ENCODE data around the gene CAMK2D.

Gene CAMK2D

DNA sequence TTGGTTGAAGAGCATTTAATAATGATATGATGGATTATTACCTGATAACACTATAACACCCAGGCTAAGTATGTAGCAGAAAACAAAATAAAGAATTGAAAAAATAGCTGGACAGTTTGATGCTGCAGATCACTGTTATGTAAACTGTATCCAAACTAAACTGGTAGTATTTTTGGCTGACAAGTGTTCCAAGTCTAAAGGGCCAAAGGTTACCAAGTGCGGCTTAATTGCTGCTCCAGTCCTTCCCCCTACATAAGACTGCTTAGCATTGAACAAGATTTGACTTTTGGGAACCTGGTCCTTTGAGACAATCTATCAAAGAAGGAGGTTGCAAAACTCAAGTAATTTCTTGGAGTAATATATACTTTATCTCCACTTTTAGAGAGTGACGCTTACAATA is 249.6 kb downstream of the CAMK2D start:
- DNase-seq, result no peak

- no peak for DNase-seq
Measured at GRCh38 chr4:113509851-113510250, 251.7 kb downstream of the CAMK2D start.

- DNase-seq, result no peak
Measured at GRCh38 chr4:113505044-113505443, 256.5 kb downstream of the CAMK2D start.

DNA sequence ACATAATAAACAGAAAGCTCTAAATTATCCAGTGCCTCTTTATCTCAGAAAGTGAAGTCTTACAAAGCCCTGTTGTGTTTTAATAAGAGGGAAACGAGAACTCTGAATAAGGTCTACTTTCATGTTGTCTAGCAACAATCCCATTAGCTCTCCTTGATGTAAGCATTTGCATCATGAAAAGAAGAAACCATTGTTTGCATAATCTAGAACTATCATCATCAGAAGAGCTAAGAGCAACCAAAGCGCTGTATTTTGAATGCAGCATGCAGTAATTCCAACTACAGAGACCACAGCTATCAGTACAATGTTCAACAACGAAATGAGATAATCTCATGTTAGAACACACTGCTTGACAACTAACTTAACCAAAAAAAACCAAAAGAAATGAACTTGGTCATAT is 257.1 kb downstream of the CAMK2D start:
- no peak for DNase-seq

- DNase-seq, result no peak
Measured at GRCh38 chr4:113503691-113504090, 257.8 kb downstream of the CAMK2D start.

DNA sequence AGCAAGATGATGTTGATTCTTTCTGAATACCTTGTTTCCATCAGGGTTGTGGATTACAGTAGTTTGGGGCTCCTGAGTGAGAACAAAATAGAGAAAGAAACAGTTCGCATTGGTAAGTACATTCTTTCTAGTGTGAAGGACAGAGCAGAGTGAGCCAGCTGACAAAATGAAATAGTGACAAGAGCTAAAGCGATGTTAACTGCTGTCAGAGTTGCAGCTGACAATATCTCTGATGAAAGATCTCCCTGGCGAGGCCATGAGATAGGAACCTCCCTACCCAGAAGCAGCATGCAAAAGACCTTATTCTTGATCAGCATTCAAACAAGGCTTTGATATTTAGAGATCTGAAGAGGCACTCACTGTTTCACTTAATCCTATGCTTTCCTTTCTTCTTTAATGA is 258.6 kb downstream of the CAMK2D start:
- no peak for DNase-seq

- DNase-seq, result no peak
Measured at GRCh38 chr4:113502476-113502875, 259.1 kb downstream of the CAMK2D start.

DNA sequence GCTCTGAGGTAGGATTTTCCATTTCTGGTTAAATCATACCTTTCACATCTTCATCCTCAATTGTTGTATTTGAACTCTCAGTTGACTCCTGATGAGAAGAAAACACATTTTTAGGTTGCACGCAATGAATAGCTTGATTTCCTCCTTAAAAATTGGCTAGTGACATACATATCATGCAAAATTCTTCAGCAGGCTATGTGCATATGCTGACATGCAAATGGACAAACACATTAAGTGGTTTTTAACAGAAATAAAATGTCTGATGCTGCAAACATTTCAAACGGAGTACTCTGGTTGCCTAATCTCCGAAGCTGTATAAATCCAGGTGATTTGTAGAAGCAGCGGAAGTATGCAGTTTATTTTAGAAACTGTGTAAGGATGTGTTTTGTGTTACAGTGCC is 261.1 kb downstream of the CAMK2D start:
- no peak for DNase-seq

DNA sequence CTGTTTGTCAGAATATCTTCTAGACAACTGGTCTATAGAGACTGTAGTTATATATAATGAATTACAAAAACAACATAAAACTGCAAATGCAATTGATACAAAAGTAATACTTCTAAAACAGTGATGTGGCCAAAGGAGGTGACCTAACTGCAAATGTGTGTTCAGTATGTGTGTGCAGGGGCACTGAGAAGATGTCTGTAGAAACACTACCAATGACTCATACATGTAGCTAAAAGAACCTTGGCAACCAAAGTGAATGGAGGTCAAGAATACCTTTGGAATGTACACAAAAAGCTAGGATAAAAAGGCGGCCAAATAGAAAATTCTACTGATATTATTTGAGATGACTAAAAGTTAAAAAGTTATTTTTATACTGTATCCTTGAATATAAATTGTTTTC is 261.8 kb downstream of the CAMK2D start:
- DNase-seq, result no peak

GRCh38 chr4:113499166-113499565 is 262.4 kb downstream of the CAMK2D start:
- no peak for DNase-seq

DNA sequence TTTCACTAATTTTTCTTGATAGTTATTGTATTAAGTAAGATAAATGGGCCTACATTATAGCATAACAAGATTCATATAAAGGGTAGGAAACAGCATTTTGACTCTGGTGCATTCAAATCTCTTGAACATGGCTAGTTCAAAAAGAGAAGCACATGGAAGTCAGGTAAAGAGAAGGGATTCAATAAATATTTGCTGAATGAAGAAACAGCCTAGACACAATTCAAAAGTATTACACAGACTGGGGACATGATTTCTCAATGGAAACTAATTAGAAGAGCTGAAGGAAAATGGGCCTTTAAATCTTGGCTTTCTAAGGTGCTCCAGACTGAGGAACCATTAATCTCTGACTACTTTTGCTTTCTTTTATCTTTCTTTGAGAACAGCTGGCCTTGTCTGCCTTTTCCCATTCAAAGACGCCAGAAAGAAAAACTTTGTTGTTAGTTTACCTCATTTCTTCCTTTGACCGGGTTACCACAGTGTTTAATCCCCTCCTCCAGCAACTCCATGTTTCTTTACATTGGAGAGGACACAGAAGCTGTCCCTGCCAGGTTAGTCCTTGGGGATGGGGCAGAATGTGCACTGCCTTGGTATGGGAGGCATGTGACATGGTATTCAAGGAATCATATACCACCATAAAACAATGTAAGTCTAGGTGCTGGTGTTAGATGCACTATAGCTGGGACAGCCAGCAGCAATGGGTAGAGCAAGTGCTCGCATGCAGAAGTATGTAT is 264.2 kb downstream of the CAMK2D start:
- no peak for DNase-seq

- no peak for DNase-seq
Measured at GRCh38 chr4:113496698-113497097, 264.8 kb downstream of the CAMK2D start.

GRCh38 chr4:113495790-113496189 is 265.7 kb downstream of the CAMK2D start:
- no peak for DNase-seq

DNA sequence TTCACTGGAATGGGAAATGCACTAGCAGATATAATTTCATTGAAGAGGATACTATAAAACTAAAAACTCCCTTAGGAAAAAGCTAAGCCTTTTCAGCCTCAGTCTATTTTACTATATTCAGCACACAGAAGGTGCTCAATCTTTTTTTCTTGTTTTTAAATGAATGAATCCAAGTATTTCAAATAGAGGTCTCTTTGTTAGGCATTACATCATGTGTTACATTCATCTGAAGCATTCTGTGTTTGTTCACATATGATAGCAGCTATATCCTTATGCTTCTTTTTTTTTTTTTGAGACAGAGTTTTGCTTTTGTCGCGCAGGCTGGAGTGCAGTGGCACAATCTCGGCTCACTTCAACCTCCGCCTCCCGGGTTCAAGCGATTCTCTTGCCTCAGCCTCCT is 278.4 kb downstream of the CAMK2D start:
- no peak for DNase-seq

DNA sequence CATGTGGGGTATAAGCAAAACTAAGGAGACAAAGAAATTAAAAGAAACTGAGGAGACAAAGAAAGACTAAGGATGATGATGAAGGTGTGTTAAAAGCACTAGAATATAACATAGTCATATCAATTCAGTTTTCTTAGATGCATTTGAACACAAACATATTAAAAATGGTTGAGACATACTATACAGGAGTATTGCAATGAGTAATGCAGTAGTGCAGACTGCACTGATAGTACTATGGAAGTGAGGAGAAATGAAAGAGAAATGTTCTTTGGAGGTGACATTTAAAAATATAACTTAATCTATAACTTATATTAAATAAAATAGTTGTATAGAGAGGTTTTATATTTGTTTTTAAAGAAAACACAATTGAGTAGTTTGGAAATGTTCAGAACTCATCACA is 279.2 kb downstream of the CAMK2D start:
- DNase-seq, result no peak

DNA sequence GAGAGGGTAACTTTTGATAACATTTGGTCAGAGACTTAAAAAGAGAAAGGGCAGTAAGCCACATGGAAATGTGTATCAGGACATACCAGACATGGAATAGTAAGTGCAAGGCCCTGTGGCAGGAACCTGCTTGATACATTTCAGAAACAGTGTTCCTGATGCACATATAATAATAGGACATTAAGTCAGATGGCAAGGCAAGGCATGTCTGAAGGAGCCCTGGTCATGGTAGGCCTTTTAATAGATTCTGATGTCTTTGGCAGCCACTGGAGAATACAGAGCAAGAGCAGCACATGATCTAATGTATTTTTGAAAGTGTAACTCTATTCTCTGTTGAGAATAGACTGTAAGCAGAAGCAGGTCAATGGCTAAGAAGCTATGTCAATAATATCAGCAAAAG is 279.7 kb downstream of the CAMK2D start:
- DNase-seq, result no peak

DNA sequence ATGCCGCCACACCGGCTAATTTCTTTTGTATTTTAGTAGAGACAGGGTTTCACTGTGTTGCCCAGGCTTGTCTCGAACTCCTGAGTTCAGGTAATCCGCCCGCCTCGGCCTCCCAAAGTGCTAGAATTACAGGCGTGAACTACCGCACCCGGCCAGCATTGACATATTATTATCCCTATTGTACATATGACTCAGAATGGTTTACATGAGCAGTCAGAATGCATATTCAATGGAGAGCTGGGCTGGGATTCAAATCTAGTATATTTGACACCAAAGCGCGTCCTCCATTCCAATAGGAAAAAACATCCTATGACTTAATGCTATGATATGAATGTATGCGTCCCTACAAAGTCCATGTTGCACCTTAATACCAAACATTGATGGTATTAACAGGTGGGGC is 281.4 kb downstream of the CAMK2D start:
- DNase-seq, result no peak

DNA sequence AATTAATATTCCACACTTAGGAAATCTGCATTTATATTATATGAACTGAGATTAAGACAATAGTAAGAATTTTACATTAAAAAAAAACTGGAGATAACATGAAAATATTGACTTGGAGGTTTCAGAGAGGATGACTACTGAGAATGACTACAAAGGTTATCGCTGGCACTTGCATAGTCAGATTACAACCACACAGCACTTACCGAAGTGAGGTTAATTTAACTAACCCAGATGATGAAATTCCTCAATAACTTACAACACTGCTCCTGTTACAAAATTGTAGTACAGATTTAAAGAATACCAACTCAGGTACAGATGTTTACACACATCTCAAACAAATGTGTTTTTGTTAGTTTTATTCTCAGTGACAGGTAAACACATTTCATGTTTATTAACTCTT is 283.5 kb downstream of the CAMK2D start:
- DNase-seq, result no peak

GRCh38 chr4:113476800-113477199 is 284.7 kb downstream of the CAMK2D start:
- DNase-seq, result no peak

- no peak for DNase-seq
Measured at GRCh38 chr4:113474017-113474416, 287.5 kb downstream of the CAMK2D start.

DNA sequence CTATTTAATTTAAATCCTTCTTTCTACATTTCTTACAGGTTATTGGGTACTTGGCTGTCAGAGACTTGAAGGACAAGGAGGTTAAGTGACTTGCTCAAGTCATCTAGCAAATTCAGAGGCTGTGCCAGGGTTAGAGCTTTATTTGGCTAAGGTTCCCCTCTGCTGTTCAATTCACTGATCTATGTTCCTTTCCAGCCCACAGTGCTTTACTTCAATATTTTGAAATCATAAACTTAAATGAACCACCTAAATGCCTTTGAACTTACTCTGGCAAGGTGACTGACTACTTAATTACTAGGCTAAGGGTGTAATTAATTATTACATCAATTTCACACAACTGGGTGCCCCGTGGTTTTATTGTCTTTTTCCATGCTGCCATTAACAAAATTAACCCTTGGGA is 288.7 kb downstream of the CAMK2D start:
- no peak for DNase-seq

GRCh38 chr4:113471146-113471860 is 290.2 kb downstream of the CAMK2D start:
- no peak for DNase-seq

DNA sequence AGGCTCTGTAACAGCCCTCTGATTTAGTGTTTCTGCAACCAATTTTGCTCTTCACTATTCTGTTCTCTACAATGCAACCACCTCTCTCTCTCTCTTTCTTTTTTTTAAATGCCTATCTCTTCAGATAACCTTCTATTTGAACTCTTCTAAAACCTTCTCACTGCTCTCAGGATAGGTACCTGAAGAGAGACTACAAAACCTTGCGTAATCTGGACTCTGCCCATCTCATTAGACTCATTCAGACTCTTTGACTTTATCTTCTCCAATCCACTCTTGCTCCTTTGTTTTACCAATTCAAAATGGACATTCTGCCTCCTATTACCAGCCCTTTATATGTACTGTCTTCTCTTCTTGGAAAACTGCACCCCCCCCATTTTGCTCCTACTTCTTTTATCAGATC is 291.6 kb downstream of the CAMK2D start:
- no peak for DNase-seq

- DNase-seq, result no peak
Measured at GRCh38 chr4:113469023-113469390, 292.5 kb downstream of the CAMK2D start.

All from CD4-positive, alpha-beta T cell treated with Interleukin-4 for 1 hour (primary cell).